ENCODE results near the gene NAP1L3.

NAP1L3 gene

DNA sequence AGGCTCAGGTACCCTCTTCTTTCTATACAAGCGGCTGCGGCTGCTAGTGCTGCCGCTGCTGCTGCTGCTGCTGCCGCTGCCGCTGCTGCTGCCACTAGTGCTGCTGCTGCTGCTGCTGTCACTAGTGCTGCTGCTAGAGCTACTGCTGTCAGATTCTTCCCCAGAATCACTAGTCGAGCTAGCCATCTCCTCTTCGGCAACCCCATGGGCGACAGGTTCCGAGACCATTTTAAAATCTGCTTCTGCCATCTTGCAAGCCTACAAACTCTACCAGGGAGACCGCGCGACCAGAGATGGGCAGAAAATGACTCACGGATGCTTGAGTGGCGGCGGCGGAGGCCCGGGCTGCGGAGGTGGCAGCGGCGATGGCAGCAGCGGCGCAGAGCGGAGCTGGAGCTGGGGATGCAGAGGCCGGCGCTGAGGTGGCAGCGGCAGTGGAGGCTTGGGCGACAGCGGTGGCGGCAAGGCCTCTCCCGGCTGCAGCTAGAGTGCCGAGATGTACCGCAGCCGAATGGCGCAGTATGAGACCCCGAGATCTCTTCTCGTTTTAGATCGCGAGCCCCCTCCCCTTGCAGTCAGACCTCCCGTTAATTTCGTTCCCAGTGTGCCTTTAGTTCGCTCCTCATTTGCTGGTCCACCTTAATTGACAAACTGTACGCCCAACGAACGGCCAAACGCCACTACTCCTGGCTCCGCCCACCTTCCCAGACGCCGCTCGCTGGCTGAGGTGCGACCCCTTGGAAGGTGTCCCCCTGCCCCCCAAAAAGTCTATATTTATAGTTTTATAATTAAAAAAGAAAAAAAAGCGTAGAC, at the start of gene NAP1L3:
TSS of gene NAP1L3 (minus strand) at position 523 of the 813 bp plus-strand sequence. CDS start at position 249, 274 bp downstream.
- DNase-seq, result no peak

DNA sequence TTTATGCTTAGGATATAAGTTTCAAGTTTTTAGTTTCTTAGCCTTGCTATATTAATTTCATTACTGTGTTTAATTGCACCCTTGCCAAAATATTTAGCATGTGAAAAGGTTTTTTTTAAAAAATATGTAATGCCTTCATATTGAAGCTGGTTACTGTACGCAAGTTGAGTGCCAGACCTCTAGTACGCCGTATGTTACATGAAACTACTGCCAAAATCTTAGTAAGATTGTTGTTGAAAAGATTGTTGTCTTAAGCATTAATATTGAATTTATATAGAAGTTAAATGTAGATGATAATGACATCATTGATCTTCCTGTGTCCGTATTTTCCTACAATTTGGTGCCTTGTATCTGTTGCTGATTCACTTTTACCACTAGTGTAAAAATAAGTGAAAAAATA, 37.7 kb upstream of the NAP1L3 start:
- DNase-seq, result no peak

DNA sequence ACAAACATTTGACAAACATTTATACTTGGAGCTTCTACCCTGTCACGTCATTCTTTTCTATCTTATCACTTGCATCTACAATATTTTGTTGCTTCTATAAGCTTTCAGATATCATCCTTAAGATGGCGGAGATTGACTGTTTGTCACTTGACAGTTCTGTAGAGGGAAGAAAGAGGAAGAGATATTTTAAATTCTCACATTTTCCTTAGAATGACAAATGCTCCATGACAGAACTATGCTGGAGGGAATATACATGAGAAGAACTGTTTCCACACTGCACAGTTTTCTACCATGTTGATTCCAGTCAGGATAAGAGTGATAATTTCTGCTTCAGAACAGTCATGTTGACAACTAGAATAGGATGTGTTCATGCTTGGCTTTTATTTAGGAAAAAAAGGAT, 30.3 kb upstream of the NAP1L3 start:
- no peak for DNase-seq

GRCh38 chrX:93695981-93696380, 22.6 kb upstream of the NAP1L3 start:
- DNase-seq, result no peak

DNA sequence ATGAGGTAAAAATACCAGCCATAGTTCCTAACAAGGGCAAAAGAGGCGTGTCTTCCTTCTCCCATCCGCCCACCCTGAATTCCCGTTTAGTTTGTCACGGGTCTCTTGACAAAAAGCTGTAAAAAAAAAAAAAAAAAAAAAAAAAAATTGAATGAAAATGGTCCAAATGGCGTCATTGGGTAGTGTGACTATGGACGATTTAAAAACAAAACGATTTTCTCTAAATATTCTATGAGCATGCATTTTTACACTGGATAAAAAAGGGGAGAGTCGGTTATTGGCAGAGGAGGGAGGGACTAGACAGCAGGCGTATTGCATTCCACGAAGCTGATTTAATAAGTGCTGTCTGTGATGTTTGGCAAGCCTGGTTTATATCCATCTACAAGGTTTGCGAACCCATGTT, 492 bp upstream of the NAP1L3 start, which contains the start of gene FAM133A:
TSS of gene FAM133A (plus strand) at position 338 of the 403 bp plus-strand sequence. CDS start 35,214 bp downstream, outside the sequence.
- DNase-seq, result no peak

DNA sequence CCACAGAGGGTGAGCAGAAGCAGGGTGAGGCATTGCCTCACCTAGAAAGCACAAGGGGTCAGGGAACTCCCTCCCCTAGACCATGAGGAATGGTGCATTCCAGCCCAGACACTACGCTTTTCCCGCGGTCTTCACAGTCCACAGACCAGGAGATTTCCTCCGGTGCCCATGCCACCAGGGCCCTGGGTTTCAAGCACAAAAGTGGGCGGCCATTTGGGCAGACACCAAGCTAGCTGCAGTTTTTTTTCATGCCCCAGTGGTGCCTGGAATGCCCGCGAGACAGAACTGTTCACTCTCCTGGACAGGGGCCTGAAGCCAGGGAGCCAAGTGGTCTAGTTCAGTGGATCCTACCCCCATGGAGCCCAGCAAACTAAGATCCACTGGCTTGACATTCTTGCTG, 12.8 kb downstream of the NAP1L3 start:
- DNase-seq, result no peak

- no peak for DNase-seq
Observed at GRCh38 chrX:93649381-93649780, 24.0 kb downstream of the NAP1L3 start.

DNA sequence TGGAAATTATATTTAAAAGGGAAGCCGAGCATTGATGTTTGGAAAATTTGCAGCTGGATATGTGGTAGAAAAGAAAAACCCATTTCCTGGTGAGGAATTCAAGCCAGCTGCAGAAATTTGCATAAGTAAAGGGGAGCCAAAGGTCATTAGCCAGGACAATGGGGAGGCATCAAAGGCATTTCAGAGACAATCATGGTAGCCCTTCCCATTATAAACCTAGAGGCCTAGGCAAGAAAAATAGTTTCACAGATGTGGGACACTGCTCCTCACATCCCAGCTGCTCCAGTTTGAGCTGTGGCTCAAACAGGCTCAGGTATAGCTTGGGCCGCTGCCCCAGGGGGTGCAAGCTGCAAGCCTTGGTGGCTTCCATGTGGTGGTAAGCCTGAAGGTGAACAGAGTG, 35.8 kb downstream of the NAP1L3 start:
- no peak for DNase-seq

Data from NCI-H526 treated with DMSO at 0.1 percent for 48 hours (cell line).